ENCODE results near the gene UROD.
"Not testable (repeated sequence)": the region's sequence is repeated elsewhere in the genome, so short reads cannot be mapped to it uniquely, and the experiment has no call there.

Gene UROD
- 18.6 to 28.5 (median 23.0) reads per million in 4 donors for total RNA-seq

- peak; percentile 69 to 96 (median 82) for DNase-seq
These were observed at the start of gene UROD for GRCh38 chr1:45011837-45012638. TSS of gene UROD (plus strand) at chr1:45012254. CDS start at chr1:45012266, 12 bp downstream.

- DNase-seq = no peak
These were observed 49.3 kb upstream of the UROD start for GRCh38 chr1:44962729-44963128.

GRCh38 chr1:44964396-44964795 lies 47.7 kb upstream of the UROD start:
- no peak for DNase-seq

GRCh38 chr1:44970317-44970716 lies 41.7 kb upstream of the UROD start:
- DNase-seq = no peak

- no peak for DNase-seq
These were observed 38.4 kb upstream of the UROD start for GRCh38 chr1:44973645-44974044.

GRCh38 chr1:44976252-44976651 lies 35.8 kb upstream of the UROD start:
- DNase-seq = no peak

GRCh38 chr1:44977372-44977771 lies 34.7 kb upstream of the UROD start:
- DNase-seq = not testable (repeated sequence)

- DNase-seq = no peak
These were observed 26.2 kb upstream of the UROD start for GRCh38 chr1:44985747-44986359.

- DNase-seq = no peak
These were observed 23.4 kb upstream of the UROD start for GRCh38 chr1:44988531-44989156.

GRCh38 chr1:44994309-44994898 lies 17.6 kb upstream of the UROD start:
- no peak for DNase-seq

GRCh38 chr1:44995467-44996238 lies 16.4 kb upstream of the UROD start:
- no peak for DNase-seq

GRCh38 chr1:44999232-44999631 lies 12.8 kb upstream of the UROD start:
- no peak for DNase-seq

- no peak for DNase-seq
These were observed 11.0 kb upstream of the UROD start for GRCh38 chr1:45001011-45001481.

GRCh38 chr1:45001576-45001975 lies 10.5 kb upstream of the UROD start:
- DNase-seq = not testable (repeated sequence)

- no peak for DNase-seq
These were observed 9.1 kb upstream of the UROD start for GRCh38 chr1:45002650-45003645.

- no peak for DNase-seq
These were observed 8.3 kb upstream of the UROD start for GRCh38 chr1:45003741-45004140.

GRCh38 chr1:45004281-45004920 lies 7.7 kb upstream of the UROD start:
- no peak for DNase-seq

GRCh38 chr1:45005761-45006160 lies 6.3 kb upstream of the UROD start:
- DNase-seq = no peak

- DNase-seq = no peak
These were observed 4.7 kb upstream of the UROD start for GRCh38 chr1:45007311-45007710.

- DNase-seq = no peak
These were observed 4.0 kb upstream of the UROD start for GRCh38 chr1:45008076-45008475.

- no peak for DNase-seq
These were observed 3.5 kb upstream of the UROD start for GRCh38 chr1:45008516-45008915.
